ENCODE measurements around the gene RAB27A.
A peak's percentile ranks its signal among the peaks of the same experiment; 100 is the strongest.
"Not testable (repeated sequence)": the region's sequence is repeated elsewhere in the genome, so short reads cannot be mapped to it uniquely, and the experiment has no call there.

Gene RAB27A

GRCh38 chr15:55289746-55290527 lies at the start of gene RAB27A:
Gene RAB27A (minus strand): TSS chr15:55289813. CDS start chr15:55234934, 54,879 bp downstream.
- DNase-seq = peak; percentile 72

DNA sequence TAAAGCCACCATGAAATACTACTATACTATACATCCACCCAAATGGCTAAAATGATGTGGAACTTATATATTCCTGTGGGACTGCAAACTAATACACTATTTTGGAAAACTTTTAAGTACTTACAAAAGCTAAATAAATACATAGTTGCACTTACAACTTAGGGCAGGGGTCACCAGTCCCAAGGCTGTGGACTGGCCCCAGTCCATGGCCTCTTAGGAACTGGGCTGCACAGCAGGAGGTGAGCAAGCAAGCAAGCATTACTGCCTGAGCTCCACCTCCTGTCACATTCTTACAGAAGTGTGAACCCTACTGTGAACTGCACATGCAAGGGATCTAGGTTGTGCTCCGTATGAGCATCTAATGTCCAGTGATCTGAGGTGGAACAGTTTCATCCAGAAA lies 47.5 kb upstream of the RAB27A start:
- DNase-seq = no peak

- DNase-seq = no peak
These were observed 45.4 kb upstream of the RAB27A start for GRCh38 chr15:55334997-55335396.

DNA sequence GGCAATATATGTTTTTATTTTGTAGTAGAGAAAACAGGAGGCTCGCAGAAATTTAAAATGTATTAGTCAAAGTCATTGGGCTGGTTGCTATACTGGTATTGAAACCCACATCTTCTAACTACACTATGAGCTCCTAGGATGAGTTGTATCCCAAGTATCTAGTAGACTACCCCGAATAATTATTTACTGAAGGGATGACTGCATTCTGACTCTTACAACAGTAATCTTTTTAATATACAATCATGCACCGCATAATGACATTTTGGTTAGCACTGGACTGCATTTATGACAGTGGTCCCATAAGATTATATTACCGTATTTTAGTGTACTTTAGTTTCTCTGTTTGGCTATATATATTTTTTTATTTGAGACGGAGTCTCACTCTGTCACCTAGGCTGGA lies 44.8 kb upstream of the RAB27A start:
- no peak for DNase-seq

DNA sequence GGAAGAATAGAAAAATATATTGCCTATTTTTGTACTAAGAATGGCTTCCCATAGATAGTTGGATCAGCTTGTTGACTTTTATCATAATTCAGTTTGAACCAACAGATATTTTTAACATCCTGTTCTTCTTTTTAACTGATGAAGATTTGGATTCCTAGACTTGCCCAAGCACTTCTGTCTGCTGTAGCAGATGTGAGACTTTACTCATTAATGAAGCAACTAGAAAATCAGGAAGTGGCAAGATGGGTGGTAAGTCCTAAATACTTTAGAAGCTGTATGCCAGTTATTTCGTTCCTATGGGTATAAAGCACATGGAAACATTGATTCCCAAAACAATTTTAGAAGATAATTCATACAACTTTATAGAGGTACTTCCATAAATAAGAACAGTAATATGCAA lies 37.8 kb upstream of the RAB27A start:
- DNase-seq = no peak

- DNase-seq = no peak
These were observed 32.9 kb upstream of the RAB27A start for GRCh38 chr15:55322467-55322866.

GRCh38 chr15:55320963-55321362 lies 31.4 kb upstream of the RAB27A start:
- DNase-seq = no peak

- DNase-seq = no peak
These were observed 30.6 kb upstream of the RAB27A start for GRCh38 chr15:55320238-55320550.

DNA sequence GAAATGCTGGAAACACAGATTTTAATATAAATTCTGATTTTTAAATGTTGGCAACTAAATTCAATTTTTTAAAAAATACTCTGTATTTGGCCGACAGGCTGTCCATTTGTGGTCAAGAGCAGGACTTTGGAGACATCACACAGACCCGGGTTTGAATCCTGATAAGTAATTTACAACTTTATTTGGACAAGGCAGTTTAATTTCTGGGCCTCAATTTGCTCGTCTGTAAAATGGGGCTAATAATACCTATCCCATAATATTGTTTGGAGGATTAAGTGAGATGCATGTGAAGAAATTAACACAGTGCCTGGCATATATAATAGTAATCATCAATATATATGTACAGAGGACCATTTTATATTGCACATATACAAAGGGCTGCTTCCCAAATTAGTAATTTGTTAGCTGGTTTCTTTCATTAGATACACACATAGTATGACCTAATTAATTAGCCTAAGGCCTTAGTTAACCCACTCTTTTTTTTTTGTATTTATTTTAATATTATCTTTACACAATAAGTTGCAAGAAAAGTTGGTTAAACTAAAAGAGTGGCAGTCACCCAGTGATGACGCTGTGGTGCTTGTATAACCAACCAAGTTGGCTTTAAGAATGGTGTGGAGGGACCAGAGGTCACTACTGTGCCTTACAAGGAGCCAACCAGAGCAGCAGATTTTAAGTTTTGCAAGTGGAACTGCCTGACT lies 30.1 kb upstream of the RAB27A start:
- no peak for DNase-seq

DNA sequence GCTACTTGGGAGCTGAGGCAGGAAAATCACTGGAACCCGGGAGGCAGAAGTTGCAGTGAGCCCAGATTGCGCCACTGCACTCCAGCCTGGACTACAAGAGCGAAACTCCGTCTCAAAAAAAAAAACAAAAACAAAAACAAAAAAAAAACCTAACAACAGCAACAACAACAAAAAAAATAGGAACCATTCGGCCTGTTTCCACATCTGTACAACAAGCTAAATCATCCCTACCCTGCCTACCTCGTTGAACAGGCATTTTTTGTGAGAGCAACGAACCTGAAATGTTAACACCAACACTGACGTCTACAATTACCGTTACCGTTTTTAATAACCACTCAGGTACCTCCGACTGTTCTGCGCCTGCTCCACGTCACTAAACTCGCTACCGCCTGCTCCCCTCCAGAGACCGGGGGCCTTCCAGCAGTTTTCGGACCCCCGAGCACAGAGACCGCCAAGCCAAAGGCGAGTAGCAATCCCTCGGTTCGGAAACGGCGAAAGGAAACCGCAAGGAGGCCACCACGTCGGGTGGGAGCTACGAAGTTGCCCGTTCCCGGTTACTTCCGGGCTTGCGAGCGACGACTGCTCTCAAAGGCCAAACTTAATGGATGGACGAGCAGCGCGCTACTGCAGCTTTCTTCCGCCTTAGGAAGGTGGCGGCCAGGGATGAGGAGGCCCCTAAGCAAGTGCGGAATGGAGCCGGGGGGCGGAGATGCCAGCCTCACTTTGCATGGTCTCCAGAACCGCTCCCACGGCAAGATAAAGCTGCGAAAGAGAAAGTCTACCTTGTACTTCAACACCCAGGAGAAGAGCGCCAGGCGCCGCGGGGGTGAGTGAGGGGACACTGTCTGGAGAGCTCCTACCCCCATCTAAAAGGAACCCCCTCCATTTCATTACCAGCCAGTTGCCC lies 29.2 kb upstream of the RAB27A start, which contains the start of the genes PIGB and PIGBOS1:
TSS of gene PIGB (plus strand) at position 635 of the 907 bp plus-strand sequence. CDS start at position 664, 29 bp downstream.
TSS of gene PIGBOS1 (minus strand) at position 536 of the 907 bp plus-strand sequence. CDS start 1,331 bp downstream, outside the sequence.
- DNase-seq = peak; percentile 78

GRCh38 chr15:55302801-55303200 lies 13.2 kb upstream of the RAB27A start:
- not testable (repeated sequence) for DNase-seq

DNA sequence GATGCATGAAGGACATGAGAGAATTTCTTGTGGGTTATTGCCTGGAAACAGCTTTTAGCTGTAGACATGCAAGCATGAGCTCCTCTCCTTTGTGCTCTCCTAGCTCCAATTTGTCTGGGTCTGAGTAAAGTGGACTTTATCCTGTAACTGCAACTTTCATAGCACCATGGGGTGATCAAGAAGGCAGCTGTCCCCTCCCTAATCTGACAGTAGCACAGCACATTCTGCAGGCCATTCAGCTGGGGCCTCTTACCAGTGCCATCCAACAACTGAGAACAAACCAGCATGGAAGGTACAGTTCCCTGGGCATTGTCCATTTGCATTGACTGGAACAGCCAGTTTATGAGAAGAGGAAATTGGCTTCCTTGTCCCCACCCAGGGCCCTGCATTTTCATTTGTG lies 7.7 kb upstream of the RAB27A start:
- no peak for DNase-seq

DNA sequence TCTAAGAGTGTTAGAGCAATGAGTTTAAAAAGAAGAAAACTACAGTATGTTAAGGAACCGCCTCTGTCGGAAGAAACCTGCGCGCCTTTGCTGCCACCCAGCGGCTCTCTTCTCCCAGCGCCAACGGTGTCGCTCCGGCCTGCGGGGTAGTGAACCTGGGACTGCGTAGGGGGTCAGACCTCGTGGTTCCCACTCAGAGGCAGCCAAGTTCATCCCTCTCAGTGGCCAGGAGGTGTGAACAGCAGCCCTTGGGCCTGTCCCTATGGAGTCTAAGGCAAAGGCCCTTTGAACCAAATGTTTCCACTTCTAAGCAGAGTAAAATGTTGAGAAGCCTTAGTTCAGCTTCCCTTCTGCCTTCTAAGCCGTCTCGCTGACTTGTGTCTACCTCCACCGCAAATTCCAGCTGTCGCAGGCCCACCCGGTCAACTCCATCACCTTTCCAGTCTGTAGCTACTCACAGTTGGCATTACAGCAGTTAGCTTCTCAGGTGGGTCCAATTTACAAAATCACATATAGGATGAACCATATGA lies 980 bp upstream of the RAB27A start:
- DNase-seq = peak; percentile 72

GRCh38 chr15:55289011-55289745 lies 435 bp downstream of the RAB27A start:
- DNase-seq = no peak

DNA sequence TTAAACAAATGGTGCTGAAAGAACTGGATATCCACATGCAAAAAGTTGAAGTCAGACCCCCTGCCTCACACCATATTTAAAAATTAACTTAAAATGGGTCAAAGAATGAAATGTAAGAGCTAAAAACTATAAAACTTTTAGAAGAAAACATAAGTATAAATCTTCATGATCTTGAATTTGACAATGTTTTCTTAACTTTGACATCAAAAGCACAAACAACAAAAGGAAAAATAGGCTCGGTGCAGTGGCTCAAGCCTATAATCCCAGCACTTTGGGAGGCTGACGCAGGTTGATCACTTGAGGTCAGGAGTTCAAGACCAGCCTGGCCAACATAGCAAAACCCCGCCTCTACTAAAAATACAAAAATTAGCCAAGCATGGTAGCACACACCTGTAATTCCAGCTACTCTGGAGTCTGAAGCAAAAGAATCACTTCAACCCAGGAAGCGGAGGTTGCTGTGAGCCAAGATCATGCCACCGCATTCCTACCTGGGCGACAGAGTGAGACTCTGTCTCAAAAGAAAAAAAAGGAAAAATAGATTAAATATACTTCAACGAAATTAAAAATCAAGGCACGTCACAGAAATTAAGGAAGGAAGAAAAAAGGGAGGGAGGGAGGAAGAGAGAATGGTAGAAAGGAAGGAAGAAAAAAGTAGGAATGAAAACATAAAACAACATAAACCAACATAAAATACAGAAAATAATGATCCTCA lies 1.5 kb downstream of the RAB27A start:
- DNase-seq = no peak

GRCh38 chr15:55286442-55287189 lies 3.0 kb downstream of the RAB27A start:
- DNase-seq = not testable (repeated sequence)

DNA sequence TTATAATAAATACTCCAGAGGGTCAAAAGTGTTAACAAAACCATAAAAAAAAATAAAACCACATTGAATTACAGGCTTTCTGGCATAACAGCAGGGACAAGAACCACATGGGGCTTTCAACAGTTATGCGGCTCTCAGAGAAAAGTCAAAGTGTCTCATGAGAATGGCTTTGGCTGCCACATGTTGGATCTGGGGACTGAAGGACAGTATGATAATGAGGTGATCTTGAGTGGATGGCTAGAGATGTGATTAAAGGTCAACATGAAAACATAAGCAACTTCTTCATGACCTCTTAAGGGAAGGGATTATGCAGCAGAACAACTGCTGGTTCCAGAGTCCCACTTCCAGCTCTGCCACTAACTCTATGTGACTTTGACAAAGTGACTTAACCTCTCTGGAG lies 5.2 kb downstream of the RAB27A start:
- DNase-seq = no peak

DNA sequence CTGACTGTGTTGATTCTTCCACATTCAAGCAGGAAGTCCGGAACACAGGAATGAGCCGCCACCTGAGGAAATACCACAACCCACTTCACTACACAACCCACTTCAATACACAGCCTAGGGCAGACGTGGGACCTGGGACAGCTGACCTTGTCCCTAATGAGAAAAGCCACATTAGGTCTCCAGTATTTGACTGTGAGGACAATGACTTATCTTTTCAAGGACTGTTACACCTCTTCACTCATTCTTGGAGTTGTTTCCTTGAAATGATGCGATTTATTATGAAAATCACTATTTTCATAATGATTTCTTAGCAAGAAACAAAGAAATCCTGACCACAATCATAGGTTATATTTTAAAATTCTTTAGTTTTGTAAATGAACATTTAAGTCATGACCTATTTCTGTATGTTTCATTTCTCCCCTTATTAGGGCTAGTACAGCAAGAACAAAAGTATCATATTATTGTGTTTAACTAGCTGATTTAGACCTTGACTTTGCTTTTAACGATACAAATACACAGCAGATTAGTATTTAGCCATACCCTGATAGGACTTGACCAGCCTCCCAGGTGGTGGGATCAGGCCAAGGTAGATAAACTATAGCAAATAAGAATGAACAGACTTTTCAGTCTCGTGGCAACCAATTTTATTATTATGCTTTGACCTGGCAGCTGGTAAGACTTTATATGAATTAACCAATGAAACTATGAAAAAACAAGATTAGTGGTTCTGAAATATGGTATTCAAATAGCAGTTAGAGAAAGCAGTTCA lies 6.0 kb downstream of the RAB27A start:
- no peak for DNase-seq

DNA sequence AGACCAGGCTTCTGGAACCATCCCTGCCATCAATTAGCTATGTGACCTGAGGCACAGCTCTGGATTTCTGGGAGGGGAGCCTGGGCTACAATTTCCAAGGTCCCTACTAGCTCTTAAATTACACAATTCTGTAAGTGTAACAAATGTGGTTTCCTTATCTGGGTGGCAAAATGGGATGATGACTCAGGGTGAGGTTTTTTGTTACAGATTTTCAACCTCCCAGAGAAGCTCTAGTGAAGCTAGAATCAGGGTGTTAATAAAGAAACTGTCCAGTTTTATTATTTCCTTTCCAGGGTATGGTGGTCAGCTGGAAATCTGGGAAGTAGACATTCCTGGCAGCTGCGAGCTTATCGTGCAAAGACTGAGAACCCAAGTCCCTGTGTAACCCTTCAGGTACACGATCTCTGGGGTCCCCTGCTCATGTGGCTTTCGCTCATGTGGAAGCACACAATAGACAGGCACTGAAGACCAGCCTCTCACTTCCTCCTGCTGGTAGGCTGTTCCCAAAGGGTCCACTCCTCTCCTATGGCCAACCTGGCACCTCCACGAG lies 7.3 kb downstream of the RAB27A start:
- DNase-seq = no peak

Measured in NCI-H774 (cell line).